Memory B cell (primary cell): Measurements from ENCODE around the gene MAFG.
"Not testable (repeated sequence)": the region's sequence is repeated elsewhere in the genome, so short reads cannot be mapped to it uniquely, and the experiment has no call there.

Experiments
- ATAC-seq: fragments of 150-1000 bp; cut with Tn5 transposase; 2 replicates; pipeline ENCODE4 v1.10.0; 2021; ENCODE audit warnings: low read depth, mild to moderate bottlenecking, moderate library complexity
- DNase-seq, 2 donors: peaks; one replicate each; pipeline ENCODE4 v3.0.0; 2022; ENCODE audit warnings: low spot score in 2 of 2
- H3K27ac Mint-ChIP-seq: one replicate; pipeline ENCODE4 v1.8.0; 2022; ENCODE audit warnings: mild to moderate bottlenecking, moderate library complexity, mixed read lengths
- H3K27me3 Mint-ChIP-seq: one replicate; pipeline ENCODE4 v1.8.0; 2022; ENCODE audit warnings: mixed read lengths
- H3K36me3 Mint-ChIP-seq: one replicate; pipeline ENCODE4 v1.8.0; 2022; ENCODE audit warnings: mild to moderate bottlenecking, mixed read lengths
- H3K4me1 Mint-ChIP-seq: one replicate; pipeline ENCODE4 v1.8.0; 2022; ENCODE audit warnings: mixed read lengths
- H3K4me3 Mint-ChIP-seq: one replicate; pipeline ENCODE4 v1.8.0; 2022; ENCODE audit warnings: mild to moderate bottlenecking, moderate library complexity, mixed read lengths
- H3K9me3 Mint-ChIP-seq: one replicate; pipeline ENCODE4 v1.8.0; 2022; ENCODE audit warnings: mixed read lengths

Gene MAFG

DNA sequence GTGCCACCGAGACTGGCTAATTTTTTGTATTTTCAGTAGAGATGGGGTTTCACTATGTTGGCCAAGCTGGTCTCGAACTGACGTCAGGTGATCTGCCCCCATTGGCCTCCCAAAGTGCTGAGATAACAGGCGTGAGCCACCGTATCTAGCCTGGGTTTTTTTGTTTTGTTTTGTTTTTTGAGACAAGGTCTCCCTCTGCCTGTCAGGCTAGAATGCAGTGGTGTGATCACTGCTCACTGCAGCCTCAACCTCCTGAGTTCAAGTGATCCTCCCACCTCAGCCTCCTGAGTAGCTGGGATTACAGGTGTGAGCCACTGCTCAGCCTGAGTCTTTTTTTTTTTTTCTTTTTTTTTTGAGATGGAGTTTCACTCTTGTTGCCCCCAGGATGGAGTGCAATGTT, 25.9 kb upstream of the MAFG start:
- not testable (repeated sequence) for DNase-seq, H3K36me3 Mint-ChIP-seq, H3K4me3 Mint-ChIP-seq, ATAC-seq, H3K9me3 Mint-ChIP-seq, H3K4me1 Mint-ChIP-seq, H3K27ac Mint-ChIP-seq
- peaks cover 14% of the 10 kb centered on the region for H3K27me3 Mint-ChIP-seq

GRCh38 chr17:81952792-81953228, 25.3 kb upstream of the MAFG start:
- no peak for DNase-seq
- H3K9me3 Mint-ChIP-seq, result no peaks in the 10 kb centered on the region
- no peak overlapping the region for H3K4me3 Mint-ChIP-seq
- no peaks in the 10 kb centered on the region for H3K4me1 Mint-ChIP-seq
- no peak for ATAC-seq
- peaks cover 12% of the 10 kb centered on the region for H3K27me3 Mint-ChIP-seq
- H3K27ac Mint-ChIP-seq, result no peak overlapping the region
- no peaks in the 10 kb centered on the region for H3K36me3 Mint-ChIP-seq

GRCh38 chr17:81951785-81952684, 24.5 kb upstream of the MAFG start:
- no peaks in the 10 kb centered on the region for H3K9me3 Mint-ChIP-seq
- H3K27ac Mint-ChIP-seq, result no peak overlapping the region
- DNase-seq (no peak), ATAC-seq (no peak)
- H3K4me1 Mint-ChIP-seq, result no peaks in the 10 kb centered on the region
- no peak overlapping the region for H3K4me3 Mint-ChIP-seq
- H3K27me3 Mint-ChIP-seq, result peaks cover 8% of the 10 kb centered on the region
- H3K36me3 Mint-ChIP-seq, result no peaks in the 10 kb centered on the region

- H3K27ac Mint-ChIP-seq, result no peak overlapping the region
- H3K4me3 Mint-ChIP-seq, result no peak overlapping the region
- no peaks in the 10 kb centered on the region for H3K9me3 Mint-ChIP-seq
- no peaks in the 10 kb centered on the region for H3K36me3 Mint-ChIP-seq
- ATAC-seq (no peak), DNase-seq (no peak)
- H3K4me1 Mint-ChIP-seq, result no peaks in the 10 kb centered on the region
- H3K27me3 Mint-ChIP-seq, result peaks cover 6% of the 10 kb centered on the region
Observed at GRCh38 chr17:81950501-81950900, 23.0 kb upstream of the MAFG start.

- no peak for ATAC-seq
- Mint-ChIP-seq H3K9me3 (no peaks in the 10 kb centered on the region), H3K27me3 (peaks cover 7% of the 10 kb centered on the region), H3K27ac (no peak overlapping the region), H3K36me3 (no peaks in the 10 kb centered on the region), H3K4me3 (no peak overlapping the region), H3K4me1 (no peaks in the 10 kb centered on the region)
- no peak for DNase-seq
Observed at GRCh38 chr17:81948635-81949378, 21.3 kb upstream of the MAFG start.

- Mint-ChIP-seq H3K9me3 (no peaks in the 10 kb centered on the region), H3K4me3 (no peak within 1 kb of the TSS), H3K27ac (no peak within 1 kb of the TSS), H3K36me3 (no peaks in the 10 kb centered on the region), H3K4me1 (no peaks in the 10 kb centered on the region), H3K27me3 (peaks cover 7% of the 10 kb centered on the region)
- ATAC-seq (no peak), DNase-seq (no peak)
Observed at GRCh38 chr17:81947189-81947588, 19.7 kb upstream of the MAFG start, which contains the start of gene MYADML2. TSS of gene MYADML2 (minus strand) at chr17:81947233. CDS start at chr17:81941741, 5,492 bp downstream.

DNA sequence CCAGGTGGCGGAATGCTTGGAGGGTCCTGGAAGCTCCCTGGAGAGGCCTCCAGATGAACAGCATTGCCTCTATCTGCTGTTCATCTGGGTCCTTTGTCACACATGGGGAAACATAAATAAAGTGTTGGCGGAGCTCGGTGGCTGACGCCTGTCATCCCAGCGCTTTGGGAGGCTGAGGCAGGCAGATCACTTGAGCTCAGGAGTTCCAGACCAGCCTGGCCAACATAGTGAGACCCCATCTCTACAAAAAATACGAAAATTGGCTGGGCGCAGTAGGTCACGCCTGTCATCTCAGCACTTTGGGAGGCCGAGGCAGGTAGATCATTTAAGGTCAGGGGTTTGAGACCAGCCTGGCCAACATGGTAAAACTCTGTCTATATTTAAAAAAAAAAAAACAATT, 17.3 kb upstream of the MAFG start:
- no peak overlapping the region for H3K4me3 Mint-ChIP-seq
- H3K9me3 Mint-ChIP-seq, result no peaks in the 10 kb centered on the region
- peaks cover 11% of the 10 kb centered on the region for H3K27me3 Mint-ChIP-seq
- ATAC-seq, result no peak
- no peaks in the 10 kb centered on the region for H3K36me3 Mint-ChIP-seq
- DNase-seq, result no peak
- H3K27ac Mint-ChIP-seq, result no peak overlapping the region
- H3K4me1 Mint-ChIP-seq, result no peaks in the 10 kb centered on the region

- DNase-seq, result no peak
Observed at GRCh38 chr17:81942167-81942553, 14.6 kb upstream of the MAFG start.

DNA sequence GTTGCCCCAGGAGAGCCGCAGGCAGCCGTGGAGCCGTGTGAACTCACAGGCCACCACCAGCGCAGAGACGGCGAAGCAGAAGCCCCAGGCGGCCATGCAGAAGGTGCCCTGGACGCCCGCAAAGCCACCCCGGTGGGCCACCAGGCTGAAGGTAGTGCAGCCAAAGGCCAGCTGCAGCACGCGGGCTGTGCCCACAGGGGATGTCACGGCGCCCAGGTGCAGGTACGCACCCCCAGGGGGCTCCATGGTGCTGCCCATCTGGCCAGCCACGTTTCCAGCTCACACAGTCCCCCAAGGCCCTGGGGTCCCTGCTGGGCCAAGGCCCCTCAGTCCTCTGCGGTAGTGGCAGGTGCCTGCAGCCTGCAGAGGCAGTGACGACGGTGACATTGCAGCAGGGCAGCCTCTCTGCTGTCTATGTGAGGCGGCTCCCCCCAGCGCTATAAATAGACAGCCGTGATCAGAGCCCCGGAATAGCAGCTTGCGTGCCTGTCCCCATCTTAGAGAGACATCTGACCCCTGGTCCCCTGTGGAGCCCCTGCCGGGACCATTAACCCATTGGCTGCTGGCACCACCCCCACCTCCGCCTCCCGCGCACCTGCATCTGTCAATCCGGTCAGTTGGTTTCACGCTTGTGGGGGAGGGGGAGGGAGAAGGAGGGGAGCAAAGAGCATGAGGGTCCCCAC, 14.1 kb upstream of the MAFG start:
- no peak overlapping the region for H3K27ac Mint-ChIP-seq
- ATAC-seq (no peak), DNase-seq (no peak)
- no peaks in the 10 kb centered on the region for H3K9me3 Mint-ChIP-seq
- no peak overlapping the region for H3K4me3 Mint-ChIP-seq
- no peaks in the 10 kb centered on the region for H3K36me3 Mint-ChIP-seq
- H3K27me3 Mint-ChIP-seq, result peaks cover 6% of the 10 kb centered on the region
- peaks cover 1% of the 10 kb centered on the region for H3K4me1 Mint-ChIP-seq

More at GRCh38 chr17:81942167-81942553, 14.6 kb upstream of the MAFG start:
- Mint-ChIP-seq H3K4me1 (no peaks in the 10 kb centered on the region), H3K27ac (no peak overlapping the region), H3K9me3 (no peaks in the 10 kb centered on the region), H3K36me3 (no peaks in the 10 kb centered on the region), H3K4me3 (no peak overlapping the region), H3K27me3 (peaks cover 9% of the 10 kb centered on the region)
- no peak for ATAC-seq

- Mint-ChIP-seq H3K4me3 (no peak overlapping the region), H3K9me3 (no peaks in the 10 kb centered on the region), H3K27me3 (peaks cover 6% of the 10 kb centered on the region), H3K27ac (no peak overlapping the region), H3K4me1 (peaks cover 4% of the 10 kb centered on the region), H3K36me3 (no peaks in the 10 kb centered on the region)
- ATAC-seq (no peak), DNase-seq (no peak)
Observed at GRCh38 chr17:81940538-81941483, 13.3 kb upstream of the MAFG start.

DNA sequence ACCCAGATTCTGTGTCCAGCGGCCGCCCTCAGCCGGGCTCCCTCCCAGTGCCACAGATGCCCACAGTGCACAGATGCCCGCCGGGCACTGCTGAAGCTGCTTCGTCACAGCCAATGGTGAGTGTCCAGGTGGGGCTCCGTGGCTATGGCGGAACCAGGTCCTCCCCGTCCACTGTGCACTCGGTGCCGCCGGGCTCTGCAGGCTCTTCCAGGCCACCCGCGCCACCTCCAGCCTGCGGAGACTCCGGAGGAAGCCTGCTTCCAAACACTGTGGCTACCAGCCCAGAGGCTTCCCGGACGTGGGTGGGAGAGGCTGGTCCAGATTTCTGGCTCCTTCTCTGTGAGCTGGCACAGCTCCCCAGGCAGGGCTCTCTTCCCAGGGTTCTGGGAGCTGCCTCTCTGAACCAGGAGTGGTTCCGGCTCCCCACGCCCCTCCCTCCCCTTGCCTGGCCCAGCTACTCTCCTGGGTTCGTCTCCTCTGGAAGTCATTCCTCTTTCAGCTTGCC, 12.4 kb upstream of the MAFG start:
- H3K27ac Mint-ChIP-seq, result no peak overlapping the region
- no peak for ATAC-seq
- no peaks in the 10 kb centered on the region for H3K9me3 Mint-ChIP-seq
- no peak overlapping the region for H3K4me3 Mint-ChIP-seq
- DNase-seq, result no peak
- H3K27me3 Mint-ChIP-seq, result peaks cover 6% of the 10 kb centered on the region
- peaks cover 5% of the 10 kb centered on the region for H3K4me1 Mint-ChIP-seq
- H3K36me3 Mint-ChIP-seq, result no peaks in the 10 kb centered on the region

DNA sequence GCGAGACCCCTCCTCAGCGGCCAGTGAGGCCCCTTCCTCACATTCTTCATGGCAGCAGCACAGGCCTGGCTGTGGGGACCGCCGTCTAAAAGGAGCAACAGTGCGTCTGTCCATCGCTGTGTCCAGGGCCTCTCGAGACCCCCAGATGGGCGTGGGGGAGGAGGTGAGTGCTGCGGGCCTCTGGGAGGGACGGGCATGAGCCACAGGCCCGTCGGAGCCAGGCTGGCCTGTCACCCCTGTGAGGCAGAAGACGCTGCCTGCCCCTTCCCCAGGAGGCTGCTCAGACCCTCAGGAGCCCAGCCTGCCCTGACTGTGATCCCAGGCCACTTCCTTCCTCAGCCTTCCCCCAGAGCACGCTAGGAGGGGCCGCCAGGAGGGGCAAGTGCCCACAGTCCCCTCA, 11.7 kb upstream of the MAFG start:
- H3K9me3 Mint-ChIP-seq, result no peaks in the 10 kb centered on the region
- no peak overlapping the region for H3K4me3 Mint-ChIP-seq
- no peak overlapping the region for H3K27ac Mint-ChIP-seq
- no peak for ATAC-seq
- H3K36me3 Mint-ChIP-seq, result no peaks in the 10 kb centered on the region
- peaks cover 4% of the 10 kb centered on the region for H3K27me3 Mint-ChIP-seq
- peaks cover 5% of the 10 kb centered on the region for H3K4me1 Mint-ChIP-seq
- DNase-seq, result no peak

DNA sequence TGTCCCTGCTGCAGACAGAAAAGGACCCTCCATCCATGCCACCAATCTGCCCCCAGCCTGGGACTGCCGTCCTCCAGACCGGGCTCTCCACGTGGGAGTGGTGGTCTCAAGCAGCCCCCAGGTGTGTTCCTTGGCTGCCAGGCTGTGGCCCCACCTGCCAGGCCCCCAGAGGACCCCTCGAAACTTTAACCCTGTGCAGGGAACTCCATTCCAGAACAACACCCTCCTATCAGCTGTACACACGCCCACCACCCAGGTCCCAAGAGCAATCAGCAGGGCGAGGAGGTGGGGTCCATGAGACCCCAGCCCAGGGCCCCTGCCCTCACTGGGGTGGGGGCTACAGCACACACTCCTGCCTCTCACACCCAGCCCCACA, 8.2 kb upstream of the MAFG start:
- Mint-ChIP-seq H3K4me1 (peaks cover 5% of the 10 kb centered on the region), H3K27me3 (peaks cover 6% of the 10 kb centered on the region), H3K4me3 (peak overlapping the region; percentile 11), H3K27ac (no peak overlapping the region), H3K9me3 (no peaks in the 10 kb centered on the region), H3K36me3 (no peaks in the 10 kb centered on the region)
- DNase-seq, result no peak
- no peak for ATAC-seq
